SH-SY5Y (cell line): ENCODE measurements around the gene PLCB4.

ENCODE experiments used
- GATA2 ChIP-seq: IDR thresholded peaks from 2 replicates; pipeline ENCODE4 v1.6.1; 2011; ENCODE audit warnings: mild to moderate bottlenecking, low read depth, low read length
- GATA3 ChIP-seq: IDR thresholded peaks from 2 replicates; pipeline ENCODE4 v1.6.1; 2011; ENCODE audit warnings: low read depth, mild to moderate bottlenecking, low read length, moderate library complexity

- no peak for TF ChIP-seq GATA2
- TF ChIP-seq GATA3 = no peak
Observed at GRCh38 chr20:9235518-9235917, 166.6 kb downstream of the PLCB4 start.
